ENCODE measurements around the gene OR4F6. TPM values are rescaled to one million over a fixed set of nuclear protein-coding genes. Genes with fewer than 3 reads are reported as not detected.

The OR4F6 gene
- total RNA-seq, 4 donors from 2014 or later: not detected

DNA sequence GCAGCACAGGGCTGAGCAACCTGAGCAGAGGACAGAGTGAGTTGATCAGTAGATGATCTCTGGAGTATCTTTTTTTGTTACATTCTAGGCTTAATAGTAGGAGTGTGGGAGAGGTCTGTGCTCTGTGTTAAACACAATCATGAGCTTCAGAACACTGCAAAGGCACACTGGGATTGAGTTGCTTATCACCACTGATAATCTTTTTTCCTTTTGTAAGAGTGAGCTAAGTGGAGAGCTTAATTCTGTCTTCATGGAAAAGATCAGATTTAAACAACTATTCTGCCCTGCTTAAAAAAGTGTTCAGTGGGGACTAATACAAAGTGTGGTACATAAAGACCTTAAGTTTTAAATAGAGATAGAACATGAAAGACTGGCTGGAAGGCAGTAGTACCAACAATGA, 1.1 kb downstream of the OR4F6 start:
- Histone ChIP-seq H3K4me3 (no peak overlapping the region), H3K36me3 (no peaks in the 10 kb centered on the region), H3K4me1 (no peaks in the 10 kb centered on the region), H3K27ac (no peak overlapping the region), H3K9me3 (no peaks in the 10 kb centered on the region), H3K27me3 (no peaks in the 10 kb centered on the region)
- TF ChIP-seq, protein P1, sequence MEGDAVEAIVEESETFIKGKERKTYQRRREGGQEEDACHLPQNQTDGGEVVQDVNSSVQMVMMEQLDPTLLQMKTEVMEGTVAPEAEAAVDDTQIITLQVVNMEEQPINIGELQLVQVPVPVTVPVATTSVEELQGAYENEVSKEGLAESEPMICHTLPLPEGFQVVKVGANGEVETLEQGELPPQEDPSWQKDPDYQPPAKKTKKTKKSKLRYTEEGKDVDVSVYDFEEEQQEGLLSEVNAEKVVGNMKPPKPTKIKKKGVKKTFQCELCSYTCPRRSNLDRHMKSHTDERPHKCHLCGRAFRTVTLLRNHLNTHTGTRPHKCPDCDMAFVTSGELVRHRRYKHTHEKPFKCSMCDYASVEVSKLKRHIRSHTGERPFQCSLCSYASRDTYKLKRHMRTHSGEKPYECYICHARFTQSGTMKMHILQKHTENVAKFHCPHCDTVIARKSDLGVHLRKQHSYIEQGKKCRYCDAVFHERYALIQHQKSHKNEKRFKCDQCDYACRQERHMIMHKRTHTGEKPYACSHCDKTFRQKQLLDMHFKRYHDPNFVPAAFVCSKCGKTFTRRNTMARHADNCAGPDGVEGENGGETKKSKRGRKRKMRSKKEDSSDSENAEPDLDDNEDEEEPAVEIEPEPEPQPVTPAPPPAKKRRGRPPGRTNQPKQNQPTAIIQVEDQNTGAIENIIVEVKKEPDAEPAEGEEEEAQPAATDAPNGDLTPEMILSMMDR (IDR thresholded peaks at IDR 0.05): no peak
- TF ChIP-seq POLR2A (IDR thresholded peaks at IDR 0.05): no peak
- DNase-seq: no peak
- intact Hi-C loops (cut with DNase I; ENCODE audit: low total_unique reads): no loop called here

GRCh38 chr15:101804941-101805340, 1.6 kb downstream of the OR4F6 start:
- H3K36me3 ChIP-seq: no peaks in the 10 kb centered on the region
- intact Hi-C loops (cut with DNase I; ENCODE audit: low total_unique reads): no loop called here
- DNase-seq: no peak
- no peaks in the 10 kb centered on the region for H3K9me3 ChIP-seq
- no peak for TF ChIP-seq POLR2A (IDR thresholded peaks at IDR 0.05)
- TF ChIP-seq, protein P1 (IDR thresholded peaks at IDR 0.05): no peak
- no peak overlapping the region for H3K27ac ChIP-seq
- H3K27me3 ChIP-seq: no peaks in the 10 kb centered on the region
- no peak overlapping the region for H3K4me3 ChIP-seq
- H3K4me1 ChIP-seq: no peaks in the 10 kb centered on the region

DNA sequence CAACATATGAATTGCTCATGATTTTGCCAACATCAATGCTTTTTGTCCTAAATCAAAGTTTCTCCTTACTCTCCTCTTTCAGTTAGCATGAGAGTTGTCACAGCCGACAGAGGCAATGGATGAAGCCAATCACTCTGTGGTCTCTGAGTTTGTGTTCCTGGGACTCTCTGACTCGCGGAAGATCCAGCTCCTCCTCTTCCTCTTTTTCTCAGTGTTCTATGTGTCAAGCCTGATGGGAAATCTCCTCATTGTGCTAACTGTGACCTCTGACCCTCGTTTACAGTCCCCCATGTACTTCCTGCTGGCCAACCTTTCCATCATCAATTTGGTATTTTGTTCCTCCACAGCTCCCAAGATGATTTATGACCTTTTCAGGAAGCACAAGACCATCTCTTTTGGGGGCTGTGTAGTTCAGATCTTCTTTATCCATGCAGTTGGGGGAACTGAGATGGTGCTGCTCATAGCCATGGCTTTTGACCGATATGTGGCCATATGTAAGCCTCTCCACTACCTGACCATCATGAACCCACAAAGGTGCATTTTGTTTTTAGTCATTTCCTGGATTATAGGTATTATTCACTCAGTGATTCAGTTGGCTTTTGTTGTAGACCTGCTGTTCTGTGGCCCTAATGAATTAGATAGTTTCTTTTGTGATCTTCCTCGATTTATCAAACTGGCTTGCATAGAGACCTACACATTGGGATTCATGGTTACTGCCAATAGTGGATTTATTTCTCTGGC, 2.5 kb downstream of the OR4F6 start:
- TF ChIP-seq, protein P1 (IDR thresholded peaks at IDR 0.05): no peak
- no peak for TF ChIP-seq POLR2A (IDR thresholded peaks at IDR 0.05)
- Histone ChIP-seq H3K36me3 (no peaks in the 10 kb centered on the region), H3K27me3 (no peaks in the 10 kb centered on the region), H3K9me3 (no peaks in the 10 kb centered on the region), H3K4me1 (no peaks in the 10 kb centered on the region), H3K27ac (no peak overlapping the region), H3K4me3 (no peak overlapping the region)
- intact Hi-C loops (cut with DNase I; ENCODE audit: low total_unique reads): no loop called here
- DNase-seq: no peak

DNA sequence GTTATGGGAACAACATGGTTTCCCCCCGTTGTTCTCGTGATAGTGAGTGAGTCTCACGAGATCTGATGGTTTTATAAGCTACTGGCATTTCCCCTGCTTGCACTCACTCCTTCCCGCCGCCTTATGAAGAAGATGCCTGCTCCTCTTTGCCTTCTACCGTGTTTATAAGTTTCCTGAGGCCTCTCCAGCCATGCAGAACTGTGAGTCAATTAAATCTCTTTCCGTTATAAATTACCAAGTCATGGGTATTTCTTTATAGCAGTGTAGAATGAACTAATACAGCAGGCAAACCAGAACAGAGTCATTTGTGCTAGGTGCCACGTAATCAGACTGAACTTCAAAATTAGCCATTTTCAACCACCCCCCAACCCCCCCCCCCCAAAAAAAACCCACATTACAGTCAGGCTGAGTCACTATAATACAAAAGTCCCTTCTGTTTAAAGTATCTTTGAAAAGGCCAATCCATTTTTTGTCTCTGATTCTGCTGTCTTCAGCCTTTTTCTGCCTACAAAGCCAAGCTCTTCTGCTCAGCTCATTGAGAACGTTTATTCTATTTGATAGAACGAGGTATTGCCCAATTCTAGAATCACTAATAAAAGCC, 4.1 kb downstream of the OR4F6 start:
- DNase-seq: no peak
- H3K36me3 ChIP-seq: no peaks in the 10 kb centered on the region
- H3K27me3 ChIP-seq: no peaks in the 10 kb centered on the region
- no peak overlapping the region for H3K27ac ChIP-seq
- intact Hi-C loops (cut with DNase I; ENCODE audit: low total_unique reads): no loop called here
- H3K4me3 ChIP-seq: no peak overlapping the region
- H3K4me1 ChIP-seq: no peaks in the 10 kb centered on the region
- no peaks in the 10 kb centered on the region for H3K9me3 ChIP-seq
- TF ChIP-seq, protein P1 (IDR thresholded peaks at IDR 0.05): no peak
- no peak for TF ChIP-seq POLR2A (IDR thresholded peaks at IDR 0.05)

DNA sequence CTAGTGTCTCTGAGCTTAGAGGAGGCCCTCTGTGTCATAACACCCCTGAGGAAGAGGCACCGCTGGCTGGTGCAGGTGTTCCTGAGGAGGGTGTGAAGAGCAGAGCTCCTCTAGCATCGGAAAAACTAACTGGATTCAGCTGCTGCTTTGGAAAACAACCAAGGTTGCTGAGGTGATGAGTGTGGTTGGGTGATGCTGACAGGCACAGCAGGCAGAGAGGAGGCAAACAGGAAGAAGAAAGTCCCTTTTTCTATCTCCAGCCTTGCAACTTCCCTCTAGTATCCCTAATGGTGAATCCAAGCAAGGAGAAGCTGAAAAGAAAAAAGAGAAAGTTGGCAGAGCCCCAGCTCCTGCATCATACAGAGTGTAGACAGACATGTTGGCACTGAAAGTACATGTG, 4.9 kb downstream of the OR4F6 start:
- Histone ChIP-seq H3K4me1 (no peaks in the 10 kb centered on the region), H3K36me3 (no peaks in the 10 kb centered on the region), H3K4me3 (no peak overlapping the region), H3K9me3 (no peaks in the 10 kb centered on the region), H3K27me3 (no peaks in the 10 kb centered on the region), H3K27ac (no peak overlapping the region)
- TF ChIP-seq, protein P1 (IDR thresholded peaks at IDR 0.05): no peak
- intact Hi-C loops (cut with DNase I; ENCODE audit: low total_unique reads): no loop called here
- no peak for DNase-seq
